Pancreas (tissue), 10 donors: Measurements from ENCODE around the gene TANC1. TPM values are rescaled to one million over a fixed set of nuclear protein-coding genes. Genes with fewer than 3 reads are reported as not detected.
A peak's percentile ranks its signal among the peaks of the same experiment; 100 is the strongest.

Experiments used
- ATAC-seq, 4 donors: fragments of 200-7000 bp; cut with Tn5 transposase; one replicate each; pipeline versions ENCODE4 v1.8.0 to v1.9.1; 2020; ENCODE audit warnings: mild to moderate bottlenecking in 4 of 4, moderate library complexity in 4 of 4
- DNase-seq, 6 donors: peaks; one replicate each; pipeline ENCODE4 v3.0.0-alpha.2; 2020
- FAIRE-seq: peaks from 2 replicates; lab custom pipeline; 2012; peaks lifted over from hg19 to GRCh38; lab: Jason Lieb, UNC
- H3K27ac ChIP-seq, 4 donors: fragments of 200-600 bp; sonication (generic); 1 replicate in 3 of 4; 2 replicates in 1 of 4; pipeline versions ENCODE4 v1.5.0 to v1.8.0; 2020
- H3K27me3 ChIP-seq, 4 donors: fragments of 200-600 bp; one replicate each; pipeline ENCODE4 v1.8.0; 2021
- H3K36me3 ChIP-seq, 3 donors: fragments of 200-600 bp; sonication (generic) in 1 of 3; one replicate each; pipeline versions ENCODE4 v1.5.0 to v1.8.0; 2020 to 2021
- H3K4me1 ChIP-seq, 3 donors: fragments of 200-600 bp; one replicate each; pipeline ENCODE4 v1.8.0; 2021
- H3K4me3 ChIP-seq, 4 donors: fragments of 200-600 bp; sonication (generic) in 2 of 4; one replicate each; pipeline versions ENCODE4 v1.5.0 to v1.8.0; 2020 to 2021
- H3K9me3 ChIP-seq, 4 donors: fragments of 200-600 bp; one replicate each; pipeline ENCODE4 v1.8.0; 2021
- CTCF ChIP-seq, 4 donors: fragments of 200-600 bp; sonication (generic) in 3 of 4; IDR thresholded peaks; one replicate each; pipeline versions ENCODE4 v1.5.0 to v1.8.0; 2021; ENCODE audit warnings: antibody characterized with exemption in 4 of 4
- WGBS, 2 donors: extraction: QIAGEN DNeasy Blood & Tissue Kit; methylation state at CpG; one replicate each; pipeline ENCODE4 v1.1.7; 2013; 5-methylcytosine and 5-hydroxymethylcytosine counted together
- intact Hi-C, 3 donors: fragments of 100-400 bp; cut with DNase I; formaldehyde crosslinking; loops; one replicate each; pipeline versions ENCODE4 v1.11.1 to v1.14.2; 2022
- polyA plus RNA-seq, 2 donors: library from polyadenylated mRNA; stranded (reverse); fragments of 200-250 nt; gene quantifications; one replicate each; pipeline ENCODE4 v1.2.3, GENCODE V29; 2013
- total RNA-seq, 6 donors: library from RNA; stranded (reverse); fragmentation: NEBNext Ultra II Directional in 4 of 6; extraction: Animal tissue kit (Norgen Biotek cat#: 25700) in 4 of 6; gene quantifications; one replicate each; pipeline versions ENCODE4 v1.2.1 to v1.2.4, GENCODE V29; 2021 to 2023
- donor health status: healthy with polysubstance abuse.
- donor health status: DM: no; HTN: no; CAD: no; lungs with moderate emphysema.
- donor health status: DM: no; HTN: no; CAD: no.
- donor health status: control.
- donor health status: control.
- donor health status: Bipolar disorder and iron deficiency.
- donor health status: DM: yes; HTN: yes; CAD: no.
- donor health status: DM: no; HTN: no; CAD: no.
- donor health status: DM: no; HTN: no; CAD: no.
- donor health status: DM: yes; HTN: yes; CAD: no.

TANC1 gene
- total and polyA plus RNA-seq, 8 donors, result 9.0 to 17.6 (median 10.5) TPM

- ATAC-seq, result no peak
- FAIRE-seq, result no peak
- DNase-seq, result no peak
Measured at GRCh38 chr2:159106109-159106508, 137.7 kb downstream of the TANC1 start.

DNA sequence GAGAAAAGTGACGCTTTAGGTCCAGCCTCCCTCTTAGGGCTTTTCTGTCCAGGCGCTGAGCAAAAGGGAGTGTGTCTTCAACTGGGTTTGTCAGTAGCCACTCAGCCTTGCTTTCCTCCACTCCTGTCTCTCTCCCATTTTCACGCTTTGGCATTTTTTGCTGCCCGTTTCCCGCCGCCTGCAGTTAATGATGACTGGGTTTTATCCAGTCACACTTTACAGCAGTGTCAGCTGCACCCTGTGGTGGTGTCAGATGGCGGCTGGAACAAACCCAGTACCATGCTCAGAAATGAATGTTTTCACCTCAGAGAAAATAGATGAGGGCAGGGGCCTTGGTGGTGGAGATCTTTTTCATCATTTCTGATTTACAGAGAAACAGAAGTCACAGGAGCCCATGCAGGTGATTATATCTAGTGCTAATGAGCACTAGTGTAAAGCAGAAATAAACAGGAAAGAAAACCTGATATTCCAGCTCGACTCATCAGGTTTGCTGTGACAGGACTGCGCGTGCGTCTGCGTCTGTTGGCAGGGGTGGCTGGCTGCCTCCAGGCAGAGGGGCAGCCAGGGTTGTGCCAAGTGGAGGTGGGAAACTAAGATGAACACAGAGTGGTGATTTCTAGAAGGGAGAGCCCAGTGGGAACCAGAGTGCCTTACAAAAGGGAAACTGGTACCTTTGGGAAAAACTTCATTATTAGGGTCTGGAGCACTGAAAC is 139.9 kb downstream of the TANC1 start:
- no peaks in the 10 kb centered on the region for H3K9me3 ChIP-seq
- ATAC-seq (peak in 2 of 4 donors; percentile 45 to 66), FAIRE-seq (no peak), DNase-seq (peak in 1 of 6 donors; percentile 21)
- no peaks in the 10 kb centered on the region for H3K4me1 ChIP-seq
- H3K27me3 ChIP-seq, result no peaks in the 10 kb centered on the region
- TF ChIP-seq CTCF (IDR thresholded peaks at IDR 0.05), result no peak
- no peak overlapping the region for H3K4me3 ChIP-seq
- 78 to 87% methylated on average over 12 of the region's 12 CpGs for WGBS, 2 donors
- intact Hi-C loops, result no loop called here
- H3K36me3 ChIP-seq, result no peaks in the 10 kb centered on the region
- H3K27ac ChIP-seq, result no peak overlapping the region

More at GRCh38 chr2:159106109-159106508, 137.7 kb downstream of the TANC1 start:
- Histone ChIP-seq H3K4me3 (no peak overlapping the region), H3K27ac (no peak overlapping the region), H3K27me3 (no peaks in the 10 kb centered on the region), H3K4me1 (no peaks in the 10 kb centered on the region), H3K9me3 (no peaks in the 10 kb centered on the region), H3K36me3 (no peaks in the 10 kb centered on the region)
- intact Hi-C loops, result no loop called here
- no peak for TF ChIP-seq CTCF (IDR thresholded peaks at IDR 0.05)
- WGBS, 2 donors, result 86 to 90% methylated on average over 5 of the region's 5 CpGs

DNA sequence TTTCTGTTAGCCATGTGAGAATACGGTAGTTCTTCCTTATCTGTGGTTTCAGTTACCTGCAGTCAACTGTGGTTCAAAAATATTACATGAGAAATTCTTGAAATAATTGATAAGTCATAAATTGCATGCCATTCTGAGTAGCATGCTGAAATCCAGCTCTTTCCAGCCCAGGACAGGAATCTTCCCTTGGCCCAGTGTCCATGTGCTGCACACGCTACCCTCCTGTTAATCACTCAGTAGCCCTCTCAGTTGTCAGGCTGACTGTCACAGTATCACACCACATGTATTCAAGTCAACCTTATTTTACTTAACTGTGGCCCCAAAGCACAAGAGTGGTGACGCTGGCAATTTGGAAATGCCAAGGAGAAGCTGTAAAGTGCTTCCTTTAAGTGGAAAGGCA is 141.1 kb downstream of the TANC1 start:
- Histone ChIP-seq H3K36me3 (no peaks in the 10 kb centered on the region), H3K4me3 (no peak overlapping the region), H3K27ac (no peak overlapping the region), H3K4me1 (no peaks in the 10 kb centered on the region), H3K9me3 (no peaks in the 10 kb centered on the region), H3K27me3 (no peaks in the 10 kb centered on the region)
- WGBS, 2 donors, result 83 to 86% methylated on average over 3 of the region's 3 CpGs
- DNase-seq, result no peak
- no peak for TF ChIP-seq CTCF (IDR thresholded peaks at IDR 0.05)
- intact Hi-C loops, result no loop called here
- ATAC-seq, result no peak
- FAIRE-seq, result no peak

DNA sequence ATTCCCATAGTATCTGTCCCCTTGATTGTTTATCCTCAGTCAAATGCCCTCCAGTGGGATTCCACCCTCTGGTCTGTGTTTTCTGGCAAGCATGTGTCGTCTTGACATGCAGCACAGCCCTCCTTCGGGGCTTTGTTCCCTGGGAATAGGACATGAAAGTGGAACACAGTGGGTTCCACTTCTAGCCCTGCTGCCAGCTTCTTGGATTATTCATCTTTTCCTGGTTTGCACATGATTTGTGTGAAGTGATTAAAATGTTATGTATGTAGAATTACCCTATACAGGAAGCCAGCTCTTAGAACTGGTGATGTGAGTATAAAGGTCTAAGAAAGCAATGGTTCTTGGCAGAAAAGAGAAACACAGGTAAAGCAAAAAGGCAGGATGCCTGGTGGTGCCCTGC is 142.3 kb downstream of the TANC1 start:
- H3K9me3 ChIP-seq, result no peaks in the 10 kb centered on the region
- H3K27me3 ChIP-seq, result no peaks in the 10 kb centered on the region
- H3K36me3 ChIP-seq, result no peaks in the 10 kb centered on the region
- H3K27ac ChIP-seq, result no peak overlapping the region
- H3K4me3 ChIP-seq, result no peak overlapping the region
- intact Hi-C loops, result loop anchor here in 1 of 3 donors (10.0 kb wide), 1 partner anchor 66 kb away; no protein-coding TSS in a partner anchor
- no peak for DNase-seq
- no peak for TF ChIP-seq CTCF (IDR thresholded peaks at IDR 0.05)
- FAIRE-seq, result no peak
- no peaks in the 10 kb centered on the region for H3K4me1 ChIP-seq
- no peak for ATAC-seq
- 94 to 95% methylated on average over 2 of the region's 2 CpGs for WGBS, 2 donors

GRCh38 chr2:159111346-159111927 is 143.0 kb downstream of the TANC1 start:
- intact Hi-C loops, result loop anchor here in 1 of 3 donors (10.0 kb wide), 1 partner anchor 67 kb away; no protein-coding TSS in a partner anchor
- no peak for FAIRE-seq

More at GRCh38 chr2:159111346-159111927, 143.0 kb downstream of the TANC1 start:
- Histone ChIP-seq H3K36me3 (no peaks in the 10 kb centered on the region), H3K4me3 (no peak overlapping the region), H3K4me1 (no peaks in the 10 kb centered on the region), H3K27me3 (no peaks in the 10 kb centered on the region), H3K27ac (no peak overlapping the region), H3K9me3 (no peaks in the 10 kb centered on the region)
- no peak for TF ChIP-seq CTCF (IDR thresholded peaks at IDR 0.05)
- no peak for DNase-seq
- ATAC-seq, result peak in 1 of 4 donors; percentile 23
- WGBS, 2 donors, result 89 to 90% methylated on average over 8 of the region's 8 CpGs
